Measurements from ENCODE around the gene PIP5K1B.

The PIP5K1B gene

DNA sequence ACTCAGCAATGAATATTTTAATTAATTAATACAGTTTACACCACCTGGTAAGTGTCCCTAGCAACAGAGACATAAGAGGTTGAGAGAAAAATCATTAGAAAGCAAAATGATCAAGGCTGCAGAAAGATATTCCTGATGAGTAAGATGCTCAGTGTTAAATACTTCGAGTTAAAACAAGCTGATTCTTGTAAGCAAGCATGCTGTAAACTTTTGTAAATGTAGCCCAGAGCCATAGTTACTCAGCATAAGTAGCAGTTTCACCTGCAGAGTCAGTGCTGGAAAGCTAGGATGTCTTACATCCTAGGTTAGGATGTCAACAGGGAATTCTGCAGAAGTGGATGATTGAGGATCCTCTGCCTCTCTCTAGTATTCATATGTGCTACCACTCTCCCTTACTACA, 304.7 kb downstream of the PIP5K1B start:
- no peak overlapping the region for H3K4me3 ChIP-seq (ENCODE audit: low read length)
- DNase-seq: no peak
- H3K36me3 ChIP-seq (replicated peaks; ENCODE audit: insufficient read depth, low read length): no peaks in the 10 kb centered on the region
- no peaks in the 10 kb centered on the region for H3F3A ChIP-seq (ENCODE audit: insufficient read depth, low read length)
- no peaks in the 10 kb centered on the region for H3K79me2 ChIP-seq (ENCODE audit: low read length)
- no peak for TF ChIP-seq EZH2 (optimal IDR thresholded peaks at IDR 0.05; ENCODE audit: low read depth, low read length)
- TF ChIP-seq, protein P1, sequence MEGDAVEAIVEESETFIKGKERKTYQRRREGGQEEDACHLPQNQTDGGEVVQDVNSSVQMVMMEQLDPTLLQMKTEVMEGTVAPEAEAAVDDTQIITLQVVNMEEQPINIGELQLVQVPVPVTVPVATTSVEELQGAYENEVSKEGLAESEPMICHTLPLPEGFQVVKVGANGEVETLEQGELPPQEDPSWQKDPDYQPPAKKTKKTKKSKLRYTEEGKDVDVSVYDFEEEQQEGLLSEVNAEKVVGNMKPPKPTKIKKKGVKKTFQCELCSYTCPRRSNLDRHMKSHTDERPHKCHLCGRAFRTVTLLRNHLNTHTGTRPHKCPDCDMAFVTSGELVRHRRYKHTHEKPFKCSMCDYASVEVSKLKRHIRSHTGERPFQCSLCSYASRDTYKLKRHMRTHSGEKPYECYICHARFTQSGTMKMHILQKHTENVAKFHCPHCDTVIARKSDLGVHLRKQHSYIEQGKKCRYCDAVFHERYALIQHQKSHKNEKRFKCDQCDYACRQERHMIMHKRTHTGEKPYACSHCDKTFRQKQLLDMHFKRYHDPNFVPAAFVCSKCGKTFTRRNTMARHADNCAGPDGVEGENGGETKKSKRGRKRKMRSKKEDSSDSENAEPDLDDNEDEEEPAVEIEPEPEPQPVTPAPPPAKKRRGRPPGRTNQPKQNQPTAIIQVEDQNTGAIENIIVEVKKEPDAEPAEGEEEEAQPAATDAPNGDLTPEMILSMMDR (IDR thresholded peaks at IDR 0.05; ENCODE audit: low read length): no peak
- TF ChIP-seq EZH2phosphoT487 (IDR thresholded peaks at IDR 0.05; ENCODE audit: low read length): no peak
- no peaks in the 10 kb centered on the region for H4K20me1 ChIP-seq (ENCODE audit: insufficient read depth, low read length)
- H3K9me3 ChIP-seq (replicated peaks; ENCODE audit: insufficient read depth, low read length): no peaks in the 10 kb centered on the region
- H3K27ac ChIP-seq (ENCODE audit: low read length): no peak overlapping the region
- no peaks in the 10 kb centered on the region for H3K9me2 ChIP-seq (replicated peaks; ENCODE audit: insufficient read depth, low read length)
- no peaks in the 10 kb centered on the region for H3K27me3 ChIP-seq (replicated peaks; ENCODE audit: insufficient read depth, low read length)
- no peak overlapping the region for H3K9ac ChIP-seq (ENCODE audit: low read length)
- no peak overlapping the region for H2AFZ ChIP-seq (ENCODE audit: low read length)
- H3K4me2 ChIP-seq (ENCODE audit: low read depth, low read length): no peak overlapping the region
- no peaks in the 10 kb centered on the region for H3K4me1 ChIP-seq (ENCODE audit: low read length)

DNA sequence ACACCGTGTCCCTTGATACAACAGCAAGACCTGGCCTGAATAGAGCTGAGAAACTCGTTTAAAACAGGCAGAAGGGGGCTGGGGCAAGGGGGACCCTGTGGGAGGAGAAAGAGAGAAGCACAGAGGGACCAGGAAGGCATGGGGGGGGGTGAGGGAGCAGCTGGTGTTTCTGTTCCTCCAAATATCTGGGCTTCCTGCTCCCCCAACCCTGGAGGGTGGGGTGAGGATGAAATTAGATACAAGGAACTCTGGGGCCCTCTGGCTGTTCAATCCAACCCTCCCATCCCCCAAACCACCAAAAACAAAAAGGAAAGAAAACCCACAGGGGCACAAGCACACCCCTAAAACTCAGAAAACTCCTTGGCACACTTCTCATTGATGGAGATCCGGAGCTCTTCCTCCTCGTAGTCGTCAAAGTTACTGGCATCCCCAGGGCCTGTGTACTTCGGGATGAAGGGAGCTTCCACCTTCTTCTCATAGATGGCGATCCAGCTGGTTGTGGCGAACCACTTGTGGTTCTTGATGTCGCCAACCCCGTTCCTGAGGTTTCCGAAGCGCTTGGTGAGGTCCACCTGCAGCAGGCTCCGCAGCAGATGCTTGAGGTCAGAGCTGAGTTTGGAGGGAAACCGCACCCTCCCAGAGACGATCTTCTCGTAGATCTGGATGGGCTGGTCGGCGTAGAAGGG, 307.8 kb downstream of the PIP5K1B start:
- Histone ChIP-seq H3K9ac (ENCODE audit: low read length) (no peak overlapping the region), H3K4me3 (ENCODE audit: low read length) (no peak overlapping the region), H4K20me1 (ENCODE audit: insufficient read depth, low read length) (no peaks in the 10 kb centered on the region), H3K9me3 (replicated peaks; ENCODE audit: insufficient read depth, low read length) (no peaks in the 10 kb centered on the region), H3F3A (ENCODE audit: insufficient read depth, low read length) (no peaks in the 10 kb centered on the region), H2AFZ (ENCODE audit: low read length) (no peak overlapping the region), H3K36me3 (replicated peaks; ENCODE audit: insufficient read depth, low read length) (no peaks in the 10 kb centered on the region), H3K27ac (ENCODE audit: low read length) (no peak overlapping the region), H3K9me2 (replicated peaks; ENCODE audit: insufficient read depth, low read length) (no peaks in the 10 kb centered on the region), H3K4me2 (ENCODE audit: low read depth, low read length) (no peak overlapping the region), H3K27me3 (replicated peaks; ENCODE audit: insufficient read depth, low read length) (no peaks in the 10 kb centered on the region), H3K79me2 (ENCODE audit: low read length) (no peaks in the 10 kb centered on the region), H3K4me1 (ENCODE audit: low read length) (no peaks in the 10 kb centered on the region)
- DNase-seq: no peak
- TF ChIP-seq EZH2 (optimal IDR thresholded peaks at IDR 0.05; ENCODE audit: low read depth, low read length) (no peak), EZH2phosphoT487 (IDR thresholded peaks at IDR 0.05; ENCODE audit: low read length) (no peak)
- TF ChIP-seq, protein P1 (IDR thresholded peaks at IDR 0.05; ENCODE audit: low read length): no peak

DNA sequence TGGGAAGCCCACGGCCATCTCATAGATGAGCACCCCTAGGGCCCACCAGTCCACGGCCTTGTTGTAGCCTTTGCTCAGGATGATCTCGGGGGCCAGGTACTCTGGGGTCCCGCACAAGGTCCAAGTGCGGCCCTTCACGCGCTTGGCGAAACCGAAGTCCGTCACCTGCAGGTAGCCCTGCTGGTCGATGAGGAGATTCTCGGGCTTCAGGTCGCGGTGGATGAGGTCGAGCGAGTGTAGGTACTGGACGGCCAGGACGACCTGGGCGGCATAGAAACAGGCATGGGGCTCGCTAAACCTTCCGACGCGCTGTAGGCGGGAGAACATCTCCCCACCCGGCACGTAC, 308.3 kb downstream of the PIP5K1B start:
- no peak overlapping the region for H3K4me2 ChIP-seq (ENCODE audit: low read depth, low read length)
- TF ChIP-seq, protein P1 (IDR thresholded peaks at IDR 0.05; ENCODE audit: low read length): no peak
- no peak for TF ChIP-seq EZH2 (optimal IDR thresholded peaks at IDR 0.05; ENCODE audit: low read depth, low read length)
- no peak for TF ChIP-seq EZH2phosphoT487 (IDR thresholded peaks at IDR 0.05; ENCODE audit: low read length)
- H2AFZ ChIP-seq (ENCODE audit: low read length): no peak overlapping the region
- no peaks in the 10 kb centered on the region for H3K9me3 ChIP-seq (replicated peaks; ENCODE audit: insufficient read depth, low read length)
- H3K36me3 ChIP-seq (replicated peaks; ENCODE audit: insufficient read depth, low read length): no peaks in the 10 kb centered on the region
- no peak for DNase-seq
- H3K27me3 ChIP-seq (replicated peaks; ENCODE audit: insufficient read depth, low read length): no peaks in the 10 kb centered on the region
- no peak overlapping the region for H3K4me3 ChIP-seq (ENCODE audit: low read length)
- no peak overlapping the region for H3K27ac ChIP-seq (ENCODE audit: low read length)
- H3K4me1 ChIP-seq (ENCODE audit: low read length): no peaks in the 10 kb centered on the region
- no peaks in the 10 kb centered on the region for H4K20me1 ChIP-seq (ENCODE audit: insufficient read depth, low read length)
- H3K79me2 ChIP-seq (ENCODE audit: low read length): no peaks in the 10 kb centered on the region
- H3K9ac ChIP-seq (ENCODE audit: low read length): no peak overlapping the region
- no peaks in the 10 kb centered on the region for H3F3A ChIP-seq (ENCODE audit: insufficient read depth, low read length)
- H3K9me2 ChIP-seq (replicated peaks; ENCODE audit: insufficient read depth, low read length): no peaks in the 10 kb centered on the region

Measured in MM.1S (cell line).